Renal pelvis (tissue), 4 donors: ENCODE measurements around the gene KRTAP5-6. TPM values are rescaled to one million over a fixed set of nuclear protein-coding genes. Genes with fewer than 3 reads are reported as not detected.

Source experiments
- DNase-seq: peaks from one replicate; pipeline ENCODE4 v3.0.0-alpha.2; 2013
- polyA plus RNA-seq, 3 donors: library from polyadenylated mRNA; unstranded; fragments of 120-200 nt; gene quantifications; one replicate each; pipeline ENCODE4 v1.2.1, GENCODE V29; 2013; ENCODE audit not compliant: insufficient read length in 3 of 3

KRTAP5-6 gene
- polyA plus RNA-seq, 3 donors: not detected

GRCh38 chr11:1732418-1733008 is 35.5 kb downstream of the KRTAP5-6 start:
- DNase-seq: no peak

- DNase-seq: no peak
Measured at GRCh38 chr11:1733009-1733715, 36.2 kb downstream of the KRTAP5-6 start.

DNA sequence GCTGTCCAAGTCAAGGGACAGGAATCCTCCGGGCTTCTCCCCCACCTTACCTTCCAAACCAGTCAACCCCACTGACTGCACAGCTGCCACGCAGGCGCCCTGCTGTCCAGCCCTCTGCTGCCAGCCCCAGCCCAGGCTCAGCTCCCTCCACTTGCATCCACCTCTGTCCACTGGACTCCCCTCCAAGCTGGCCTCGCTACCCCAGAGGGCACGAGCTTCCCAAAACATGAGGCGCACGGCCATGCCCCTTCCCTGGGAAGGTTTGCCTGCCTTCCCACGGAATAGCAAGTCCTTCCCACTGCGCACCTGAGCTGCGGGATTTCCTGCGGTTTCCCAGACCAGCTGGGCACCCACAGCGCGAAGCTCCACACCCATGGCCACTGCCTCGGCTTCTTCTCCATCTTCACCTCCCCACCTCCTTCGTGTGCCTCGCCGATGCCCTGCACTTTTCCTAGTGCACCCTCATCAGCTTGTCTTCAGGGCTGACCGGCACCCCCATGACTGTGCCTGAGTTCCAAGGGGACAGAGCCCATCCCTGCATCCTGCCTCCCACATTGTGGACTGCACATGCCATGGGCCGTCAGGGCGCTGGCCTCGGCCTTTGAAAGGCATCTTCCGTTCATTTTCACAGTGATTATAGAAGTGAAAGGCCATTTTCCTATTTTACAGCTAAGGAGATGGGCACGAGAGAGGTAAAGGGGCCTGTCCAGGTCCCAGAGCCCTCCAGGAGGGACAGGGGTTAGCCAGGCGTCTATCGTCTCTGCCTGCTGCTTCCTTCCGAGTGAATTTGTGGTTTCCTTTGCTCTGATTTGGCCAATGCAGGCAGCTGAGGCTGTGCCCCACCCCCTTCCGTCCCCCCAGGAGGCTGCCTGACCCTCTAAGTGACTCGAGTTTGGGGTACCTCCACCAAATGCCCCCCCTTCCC is 37.0 kb downstream of the KRTAP5-6 start:
- no peak for DNase-seq

DNA sequence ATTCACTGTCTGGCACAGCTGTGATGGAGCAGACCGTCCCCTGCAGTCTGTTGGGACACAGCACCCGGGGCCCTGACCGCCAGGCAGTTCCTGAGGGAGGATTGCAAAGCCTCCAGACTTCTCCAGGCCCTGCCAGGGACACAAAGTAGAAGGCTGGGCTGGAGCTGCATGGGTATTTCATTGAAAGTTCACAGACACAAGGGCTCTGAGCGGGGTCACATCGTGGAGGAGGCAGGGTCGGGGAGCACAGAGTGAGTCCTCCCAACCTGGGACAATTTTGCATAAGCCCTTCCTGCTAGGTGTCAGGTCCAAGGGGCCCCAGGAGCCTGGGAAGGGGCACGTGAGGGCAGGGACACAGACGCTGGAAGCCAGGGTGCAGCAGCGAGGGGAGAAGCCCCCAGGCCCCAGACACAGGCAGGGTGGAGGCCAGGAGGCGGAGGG is 37.7 kb downstream of the KRTAP5-6 start:
- DNase-seq: no peak

GRCh38 chr11:1735271-1735670 is 38.3 kb downstream of the KRTAP5-6 start:
- no peak for DNase-seq

DNA sequence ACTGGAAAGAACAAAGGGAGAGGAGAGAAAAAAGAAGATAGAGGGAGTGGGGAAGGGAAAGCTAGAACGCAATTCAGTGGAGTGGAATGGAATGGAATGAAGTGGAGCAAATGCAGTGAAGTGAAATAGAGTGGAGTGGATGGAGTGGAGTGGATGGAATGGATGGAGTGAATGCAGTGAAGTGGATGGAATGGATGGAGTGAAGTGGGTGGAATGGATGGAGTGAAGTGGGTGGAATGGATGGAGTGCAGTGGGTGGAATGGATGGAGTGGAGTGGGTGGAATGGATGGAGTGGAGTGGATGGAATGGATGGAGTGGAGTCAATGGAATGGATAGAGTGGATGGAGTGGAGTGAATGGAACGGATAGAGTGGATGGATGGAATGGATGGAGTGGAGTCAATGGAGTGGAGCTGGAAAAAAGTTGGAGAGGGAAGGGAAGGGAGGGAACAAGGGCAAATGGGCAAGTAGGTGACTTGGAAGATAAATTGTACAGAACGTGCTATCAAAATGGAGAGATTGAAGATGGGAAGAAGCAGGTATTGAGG is 39.5 kb downstream of the KRTAP5-6 start:
- no peak for DNase-seq

DNA sequence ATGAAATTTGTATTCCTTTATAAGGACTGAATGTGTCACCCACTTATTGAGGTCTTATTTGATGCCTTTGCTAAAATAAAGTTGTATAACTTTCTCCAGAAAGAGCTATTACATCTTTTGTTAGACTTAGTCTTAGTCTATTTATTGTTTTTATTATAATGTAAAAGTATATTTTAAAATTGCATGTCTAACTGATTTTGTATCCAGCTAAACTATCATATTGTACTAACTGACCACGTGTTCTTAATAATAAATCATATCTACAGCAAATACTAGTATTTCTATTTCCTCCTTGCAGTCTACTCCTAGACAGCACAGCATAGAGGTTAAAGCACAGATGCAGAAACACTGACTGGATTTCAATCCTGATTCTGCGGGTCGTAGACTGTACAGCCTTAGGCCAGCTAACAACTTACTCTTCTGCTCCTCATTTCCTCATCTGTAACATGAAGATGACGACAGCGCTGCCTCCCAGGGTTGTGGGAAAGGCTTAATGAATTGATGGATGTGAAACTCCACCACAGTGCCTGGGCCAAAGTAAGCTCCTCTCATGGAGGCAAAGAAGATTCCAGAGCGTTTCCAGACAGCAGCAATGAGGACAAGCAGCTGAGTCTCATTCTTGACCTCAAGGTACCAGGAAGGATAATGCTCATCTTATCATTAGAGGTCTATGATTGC is 40.2 kb downstream of the KRTAP5-6 start:
- no peak for DNase-seq

- DNase-seq: no peak
Measured at GRCh38 chr11:1738380-1738779, 41.4 kb downstream of the KRTAP5-6 start.

GRCh38 chr11:1739576-1739975 is 42.6 kb downstream of the KRTAP5-6 start:
- DNase-seq: no peak

GRCh38 chr11:1740786-1741530 is 44.0 kb downstream of the KRTAP5-6 start:
- DNase-seq: no peak

- DNase-seq: no peak
Measured at GRCh38 chr11:1741741-1742140, 44.7 kb downstream of the KRTAP5-6 start.

GRCh38 chr11:1742371-1742770 is 45.4 kb downstream of the KRTAP5-6 start:
- DNase-seq: no peak

DNA sequence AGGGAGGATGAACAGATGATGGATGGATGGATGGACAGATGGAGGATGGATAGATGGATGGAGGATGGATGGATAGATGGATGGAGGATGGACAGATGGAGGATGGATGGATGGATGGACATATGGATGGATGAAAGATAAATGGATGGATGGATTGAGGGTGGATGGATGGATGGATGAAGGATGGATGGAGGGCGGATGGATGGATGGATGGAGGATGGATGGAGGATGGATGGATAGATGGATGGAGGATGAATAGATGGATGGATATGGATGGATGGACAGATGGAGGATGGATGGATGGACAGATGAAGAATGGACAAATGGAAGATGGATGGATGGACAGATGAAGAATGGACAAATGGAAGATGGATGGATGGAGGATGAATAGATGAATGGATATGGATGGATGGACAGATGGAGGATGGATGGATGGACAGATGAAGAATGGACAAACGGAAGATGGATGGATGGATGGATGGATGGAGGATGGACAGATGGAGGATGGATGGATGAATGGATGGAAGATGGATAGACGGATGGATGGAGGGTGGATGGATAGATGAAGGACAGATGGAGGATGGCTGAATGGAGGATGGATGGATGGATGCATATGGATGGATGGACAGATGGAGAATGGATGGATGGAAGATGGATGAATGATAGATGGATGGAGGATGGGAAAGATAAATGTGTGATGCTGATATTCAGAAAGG is 46.0 kb downstream of the KRTAP5-6 start:
- no peak for DNase-seq

DNA sequence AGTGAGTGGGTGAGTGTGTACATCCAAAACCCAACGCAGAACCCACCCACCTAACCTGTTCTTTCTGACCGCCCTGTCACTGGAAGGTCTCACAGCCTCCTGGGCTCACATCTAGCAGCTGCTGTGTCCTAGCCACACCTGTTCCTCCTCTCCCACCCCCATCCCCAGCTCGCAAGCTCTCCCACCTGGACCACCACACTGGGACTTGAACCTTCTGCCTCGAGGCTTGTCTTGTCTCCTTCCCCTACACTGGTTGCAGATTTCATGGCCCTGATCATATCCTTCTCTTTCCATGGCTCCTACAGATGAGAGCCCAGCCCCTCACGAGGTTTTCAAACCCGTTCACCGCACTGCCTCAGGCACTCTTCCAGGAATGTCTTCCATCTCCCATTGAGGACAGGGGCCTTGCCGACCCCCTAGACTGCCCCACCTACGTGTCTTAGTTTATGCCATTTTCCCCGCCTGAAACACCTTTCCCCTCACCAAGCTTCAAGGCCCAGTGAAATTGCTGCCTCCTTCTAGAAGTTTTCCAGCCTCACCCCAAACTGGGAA is 46.7 kb downstream of the KRTAP5-6 start:
- no peak for DNase-seq

DNA sequence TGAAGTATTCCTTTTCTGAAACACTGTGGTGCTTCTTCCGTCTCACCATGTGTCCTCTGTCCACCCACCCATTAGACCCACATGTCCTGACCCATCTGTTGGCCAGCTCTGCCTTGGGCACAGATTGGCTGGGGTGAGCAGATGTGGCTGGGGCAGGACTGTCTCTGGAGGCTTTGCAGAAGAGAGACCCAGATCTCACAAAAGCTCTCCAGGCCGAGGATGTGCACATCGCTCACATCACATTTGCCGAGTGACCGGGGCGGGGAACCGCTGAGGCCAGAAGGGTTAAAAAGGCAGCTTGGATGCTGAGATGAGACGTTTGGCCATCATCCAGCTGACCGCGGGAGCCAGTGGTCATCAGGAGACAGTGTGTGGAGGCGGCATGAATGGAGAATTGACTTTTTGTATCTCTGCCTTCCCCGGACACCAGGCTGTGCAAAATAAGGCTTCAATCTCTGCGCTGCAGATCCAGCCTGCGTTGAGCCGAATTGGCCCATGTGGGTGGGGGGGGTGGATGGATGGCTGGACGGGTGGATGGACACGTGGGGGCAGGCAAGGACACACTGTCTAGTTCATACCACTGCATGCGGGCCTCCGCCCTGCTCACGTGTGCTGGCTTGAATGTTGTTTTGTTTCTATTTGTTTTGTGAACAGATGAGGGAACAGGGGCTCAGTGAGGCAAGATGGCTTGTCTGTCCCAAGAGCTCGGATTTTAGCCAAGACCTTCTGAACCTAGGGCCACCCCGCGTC is 47.3 kb downstream of the KRTAP5-6 start:
- no peak for DNase-seq

GRCh38 chr11:1744891-1745700 is 48.1 kb downstream of the KRTAP5-6 start:
- DNase-seq: no peak

- no peak for DNase-seq
Measured at GRCh38 chr11:1745701-1746320, 48.8 kb downstream of the KRTAP5-6 start.

GRCh38 chr11:1746511-1746931 is 49.5 kb downstream of the KRTAP5-6 start:
- no peak for DNase-seq
